Measurements from ENCODE around the gene ELL2. TPM values are rescaled to one million over a fixed set of nuclear protein-coding genes. Genes with fewer than 3 reads are reported as not detected.
A peak's percentile ranks its signal among the peaks of the same experiment; 100 is the strongest.

ELL2 gene
- total and polyA plus RNA-seq, 9 of the 15 experiments (the other 6 are each of a cell fraction or from before 2014, with no cell fraction given), result 4.3 to 18.3 (median 14.5) TPM

DNA sequence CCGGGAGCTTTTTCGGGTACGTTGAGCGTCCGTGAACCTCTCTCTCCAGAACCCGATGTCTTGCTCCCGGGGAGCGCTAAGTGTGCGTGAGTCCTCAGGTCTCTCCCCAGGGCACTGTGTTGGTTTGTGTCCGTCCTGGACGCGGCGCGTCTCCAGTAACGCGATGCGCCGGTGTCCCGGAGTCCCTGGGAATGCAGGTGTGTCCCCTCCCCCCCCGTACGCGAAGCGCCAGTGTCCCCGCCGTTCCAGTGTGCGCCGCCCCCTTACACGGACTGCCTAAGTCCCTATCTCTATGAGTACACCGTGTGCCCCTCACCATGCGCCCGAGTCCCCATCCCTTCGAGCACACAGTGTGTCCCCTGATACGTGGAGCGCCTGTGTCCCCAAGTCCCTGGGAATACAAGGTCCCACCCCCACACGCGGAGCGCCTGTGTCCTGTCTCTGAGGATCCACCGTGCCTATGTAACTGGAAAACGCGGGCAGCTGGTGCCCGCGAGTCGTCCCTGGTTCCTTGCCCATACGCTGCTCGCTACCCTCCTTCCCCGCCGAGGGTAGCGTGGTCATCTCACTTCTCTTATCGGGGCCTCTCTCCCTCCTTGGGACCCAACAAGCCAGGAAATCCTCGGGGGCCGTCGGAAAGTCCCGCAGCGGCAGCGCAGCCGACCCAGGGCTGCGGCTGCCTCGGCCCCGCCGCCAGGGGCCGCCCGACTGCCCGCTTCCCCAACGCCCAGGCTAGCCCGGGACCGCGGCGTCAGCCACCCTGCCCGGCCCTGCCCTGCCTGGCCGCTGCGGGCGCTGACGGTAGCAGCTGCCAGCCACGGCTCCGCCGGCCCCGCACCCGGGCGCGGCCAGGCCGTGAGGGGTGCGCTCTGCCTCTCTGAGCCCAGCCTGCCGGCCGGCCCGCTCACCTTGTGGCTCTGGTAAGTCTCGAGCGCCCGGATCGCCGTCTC lies 709 bp downstream of the ELL2 start (continued):
- peak; percentile 64; the same call in 1 of the 2 replicates for TF ChIP-seq PHF8 (IDR thresholded peaks at IDR 0.05; ENCODE audit: borderline replicate concordance, low read length)
- TF ChIP-seq, protein P1, sequence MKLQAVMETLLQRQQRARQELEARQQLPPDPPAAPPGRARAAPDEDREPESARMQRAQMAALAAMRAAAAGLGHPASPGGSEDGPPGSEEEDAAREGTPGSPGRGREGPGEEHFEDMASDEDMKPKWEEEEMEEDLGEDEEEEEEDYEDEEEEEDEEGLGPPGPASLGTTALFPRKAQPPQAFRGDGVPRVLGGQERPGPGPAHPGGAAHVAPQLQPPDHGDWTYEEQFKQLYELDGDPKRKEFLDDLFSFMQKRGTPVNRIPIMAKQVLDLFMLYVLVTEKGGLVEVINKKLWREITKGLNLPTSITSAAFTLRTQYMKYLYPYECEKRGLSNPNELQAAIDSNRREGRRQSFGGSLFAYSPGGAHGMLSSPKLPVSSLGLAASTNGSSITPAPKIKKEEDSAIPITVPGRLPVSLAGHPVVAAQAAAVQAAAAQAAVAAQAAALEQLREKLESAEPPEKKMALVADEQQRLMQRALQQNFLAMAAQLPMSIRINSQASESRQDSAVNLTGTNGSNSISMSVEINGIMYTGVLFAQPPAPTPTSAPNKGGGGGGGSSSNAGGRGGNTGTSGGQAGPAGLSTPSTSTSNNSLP (IDR thresholded peaks at IDR 0.05; ENCODE audit: borderline replicate concordance, low read depth, low read length), result no peak
- peak; percentile 16 to 70; a peak in 1 of 4 replicates for TF ChIP-seq MAZ (CRISPR knock-in tag; conservative IDR thresholded peaks at IDR 0.05 in 1 of 2, IDR thresholded peaks at IDR 0.05 in 1 of 2)
- peak in 1 of 2 experiments; percentile 15; a peak in 1 of 4 replicates for TF ChIP-seq KDM1A (IDR thresholded peaks at IDR 0.05)
- TF ChIP-seq, protein P2, sequence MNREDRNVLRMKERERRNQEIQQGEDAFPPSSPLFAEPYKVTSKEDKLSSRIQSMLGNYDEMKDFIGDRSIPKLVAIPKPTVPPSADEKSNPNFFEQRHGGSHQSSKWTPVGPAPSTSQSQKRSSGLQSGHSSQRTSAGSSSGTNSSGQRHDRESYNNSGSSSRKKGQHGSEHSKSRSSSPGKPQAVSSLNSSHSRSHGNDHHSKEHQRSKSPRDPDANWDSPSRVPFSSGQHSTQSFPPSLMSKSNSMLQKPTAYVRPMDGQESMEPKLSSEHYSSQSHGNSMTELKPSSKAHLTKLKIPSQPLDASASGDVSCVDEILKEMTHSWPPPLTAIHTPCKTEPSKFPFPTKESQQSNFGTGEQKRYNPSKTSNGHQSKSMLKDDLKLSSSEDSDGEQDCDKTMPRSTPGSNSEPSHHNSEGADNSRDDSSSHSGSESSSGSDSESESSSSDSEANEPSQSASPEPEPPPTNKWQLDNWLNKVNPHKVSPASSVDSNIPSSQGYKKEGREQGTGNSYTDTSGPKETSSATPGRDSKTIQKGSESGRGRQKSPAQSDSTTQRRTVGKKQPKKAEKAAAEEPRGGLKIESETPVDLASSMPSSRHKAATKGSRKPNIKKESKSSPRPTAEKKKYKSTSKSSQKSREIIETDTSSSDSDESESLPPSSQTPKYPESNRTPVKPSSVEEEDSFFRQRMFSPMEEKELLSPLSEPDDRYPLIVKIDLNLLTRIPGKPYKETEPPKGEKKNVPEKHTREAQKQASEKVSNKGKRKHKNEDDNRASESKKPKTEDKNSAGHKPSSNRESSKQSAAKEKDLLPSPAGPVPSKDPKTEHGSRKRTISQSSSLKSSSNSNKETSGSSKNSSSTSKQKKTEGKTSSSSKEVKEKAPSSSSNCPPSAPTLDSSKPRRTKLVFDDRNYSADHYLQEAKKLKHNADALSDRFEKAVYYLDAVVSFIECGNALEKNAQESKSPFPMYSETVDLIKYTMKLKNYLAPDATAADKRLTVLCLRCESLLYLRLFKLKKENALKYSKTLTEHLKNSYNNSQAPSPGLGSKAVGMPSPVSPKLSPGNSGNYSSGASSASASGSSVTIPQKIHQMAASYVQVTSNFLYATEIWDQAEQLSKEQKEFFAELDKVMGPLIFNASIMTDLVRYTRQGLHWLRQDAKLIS (CRISPR knock-in tag; IDR thresholded peaks at IDR 0.05), result peak; percentile 37; the same call in 1 of the 2 replicates
- TF ChIP-seq, protein P3, sequence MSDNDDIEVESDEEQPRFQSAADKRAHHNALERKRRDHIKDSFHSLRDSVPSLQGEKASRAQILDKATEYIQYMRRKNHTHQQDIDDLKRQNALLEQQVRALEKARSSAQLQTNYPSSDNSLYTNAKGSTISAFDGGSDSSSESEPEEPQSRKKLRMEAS (CRISPR knock-in tag; IDR thresholded peaks at IDR 0.05), result no peak
- TF ChIP-seq GABPB1 (CRISPR knock-in tag; IDR thresholded peaks at IDR 0.05), result peak; percentile 23
- TF ChIP-seq ZNF212 (CRISPR knock-in tag; IDR thresholded peaks at IDR 0.05), result no peak
- peak; percentile 46 for TF ChIP-seq JUND (IDR thresholded peaks at IDR 0.05; ENCODE audit: borderline replicate concordance, low read depth, low read length)
- TF ChIP-seq JUND (tag; IDR thresholded peaks at IDR 0.05; ENCODE audit: borderline replicate concordance, low read depth, low read length), result no peak; the same call in 2 of the 3 replicates
- TF ChIP-seq CTBP1 (IDR thresholded peaks at IDR 0.05; ENCODE audit: borderline replicate concordance), result peak; percentile 76
- TF ChIP-seq, protein P4, sequence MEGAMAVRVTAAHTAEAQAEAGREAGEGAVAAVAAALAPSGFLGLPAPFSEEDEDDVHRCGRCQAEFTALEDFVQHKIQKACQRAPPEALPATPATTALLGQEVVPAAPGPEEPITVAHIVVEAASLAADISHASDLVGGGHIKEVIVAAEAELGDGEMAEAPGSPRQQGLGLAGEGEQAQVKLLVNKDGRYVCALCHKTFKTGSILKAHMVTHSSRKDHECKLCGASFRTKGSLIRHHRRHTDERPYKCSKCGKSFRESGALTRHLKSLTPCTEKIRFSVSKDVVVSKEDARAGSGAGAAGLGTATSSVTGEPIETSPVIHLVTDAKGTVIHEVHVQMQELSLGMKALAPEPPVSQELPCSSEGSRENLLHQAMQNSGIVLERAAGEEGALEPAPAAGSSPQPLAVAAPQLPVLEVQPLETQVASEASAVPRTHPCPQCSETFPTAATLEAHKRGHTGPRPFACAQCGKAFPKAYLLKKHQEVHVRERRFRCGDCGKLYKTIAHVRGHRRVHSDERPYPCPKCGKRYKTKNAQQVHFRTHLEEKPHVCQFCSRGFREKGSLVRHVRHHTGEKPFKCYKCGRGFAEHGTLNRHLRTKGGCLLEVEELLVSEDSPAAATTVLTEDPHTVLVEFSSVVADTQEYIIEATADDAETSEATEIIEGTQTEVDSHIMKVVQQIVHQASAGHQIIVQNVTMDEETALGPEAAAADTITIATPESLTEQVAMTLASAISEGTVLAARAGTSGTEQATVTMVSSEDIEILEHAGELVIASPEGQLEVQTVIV (CRISPR knock-in tag; IDR thresholded peaks at IDR 0.05; ENCODE audit: borderline replicate concordance), result no peak
- TF ChIP-seq TBP (optimal IDR thresholded peaks at IDR 0.05; ENCODE audit: low read depth, low read length), result no peak
- TF ChIP-seq, protein P5, sequence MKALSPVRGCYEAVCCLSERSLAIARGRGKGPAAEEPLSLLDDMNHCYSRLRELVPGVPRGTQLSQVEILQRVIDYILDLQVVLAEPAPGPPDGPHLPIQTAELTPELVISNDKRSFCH (CRISPR knock-in tag; IDR thresholded peaks at IDR 0.05), result no peak
- TF ChIP-seq, protein P5 (tag; IDR thresholded peaks at IDR 0.05), result peak; percentile 80; the same call in 1 of the 2 replicates
- TF ChIP-seq ILF3 (IDR thresholded peaks at IDR 0.05; ENCODE audit: borderline replicate concordance), result 0 out of 2 replicates have a peak, but pooled peaks have one; percentile 70
- TF ChIP-seq FOXJ2 (tag; IDR thresholded peaks at IDR 0.05), result no peak

All from K562 (cell line).